ENCODE results near the gene SYT15.

- no peak for TF ChIP-seq SIN3A (IDR thresholded peaks at IDR 0.05; ENCODE audit: low read depth)
- TF ChIP-seq CTCF (IDR thresholded peaks at IDR 0.05 in 2 of 3, conservative IDR thresholded peaks at IDR 0.05 in 1 of 3; ENCODE audit: borderline replicate concordance in 1 of 3, insufficient read depth in 1 of 3, low read depth in 2 of 3, low read length in 2 of 3), result no peak
- TF ChIP-seq RAD21 (IDR thresholded peaks at IDR 0.05; ENCODE audit: low read depth), result no peak
- TF ChIP-seq POLR2A (IDR thresholded peaks at IDR 0.05; ENCODE audit: borderline replicate concordance, extremely low read depth, insufficient read depth, insufficient read length), result no peak
- TF ChIP-seq ZNF274 (IDR thresholded peaks at IDR 0.05; ENCODE audit: low read depth, low read length), result no peak
- TF ChIP-seq POLR2AphosphoS5 (IDR thresholded peaks at IDR 0.05; ENCODE audit: low read depth, low read length), result no peak
- no peak for TF ChIP-seq MAX (IDR thresholded peaks at IDR 0.05)
- TF ChIP-seq EZH2 (IDR thresholded peaks at IDR 0.05), result no peak
- TF ChIP-seq SP1 (IDR thresholded peaks at IDR 0.05; ENCODE audit: low read depth), result no peak
- no peak for TF ChIP-seq JUND (IDR thresholded peaks at IDR 0.05)
- TF ChIP-seq EGR1 (IDR thresholded peaks at IDR 0.05; ENCODE audit: low read depth), result no peak
- no peak for TF ChIP-seq REST (IDR thresholded peaks at IDR 0.05; ENCODE audit: low read depth)
Observed at GRCh38 chr10:46530249-46531186, 48.4 kb upstream of the SYT15 start.

Data from HCT116 (cell line).